RCC 7860 (cell line): Measurements from ENCODE around the gene CNTNAP5.

Experiments
- DNase-seq: peaks from one replicate; pipeline ENCODE4 v3.0.0-alpha.2; 2015; ENCODE audit warnings: low spot score
- FAIRE-seq: peaks from 2 replicates; lab custom pipeline; 2012; peaks lifted over from hg19 to GRCh38; lab: Jason Lieb, UNC

The CNTNAP5 gene

GRCh38 chr2:124025171-124025580 is at the start of gene CNTNAP5:
Gene CNTNAP5, plus strand, starts transcription at chr2:124025287. Its CDS starts 364 bp downstream, at chr2:124025651.
- DNase-seq: no peak
- FAIRE-seq: no peak

DNA sequence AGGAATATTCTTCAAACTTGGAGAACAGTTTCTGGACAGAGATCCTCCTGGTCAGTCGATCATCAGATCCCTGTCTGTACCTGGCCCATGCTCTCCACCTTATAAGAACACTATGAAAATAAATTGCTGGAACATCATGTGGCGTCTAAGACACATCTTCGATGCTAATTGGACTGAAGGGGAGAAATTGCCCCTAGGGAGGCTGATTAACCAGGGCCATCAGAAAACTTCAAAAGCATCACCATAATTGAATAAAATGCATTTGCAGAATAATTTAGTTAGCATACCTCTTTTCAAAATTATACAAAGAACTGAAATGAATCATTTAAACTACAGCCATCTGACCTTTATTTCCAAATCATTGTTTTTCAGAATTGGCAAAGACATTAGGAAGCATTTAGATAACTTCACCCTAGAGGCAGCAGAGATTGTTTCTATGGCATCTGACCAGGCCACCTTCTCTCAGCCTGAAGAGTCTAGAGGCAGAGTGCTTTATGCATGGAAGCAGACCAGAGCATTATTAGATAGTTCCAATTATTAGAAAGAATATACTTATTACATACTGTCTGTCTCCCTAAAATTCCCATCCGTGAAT is 48.9 kb upstream of the CNTNAP5 start:
- DNase-seq: no peak
- FAIRE-seq: no peak

GRCh38 chr2:123993728-123994323 is 31.3 kb upstream of the CNTNAP5 start:
- FAIRE-seq: peak; percentile 29

DNA sequence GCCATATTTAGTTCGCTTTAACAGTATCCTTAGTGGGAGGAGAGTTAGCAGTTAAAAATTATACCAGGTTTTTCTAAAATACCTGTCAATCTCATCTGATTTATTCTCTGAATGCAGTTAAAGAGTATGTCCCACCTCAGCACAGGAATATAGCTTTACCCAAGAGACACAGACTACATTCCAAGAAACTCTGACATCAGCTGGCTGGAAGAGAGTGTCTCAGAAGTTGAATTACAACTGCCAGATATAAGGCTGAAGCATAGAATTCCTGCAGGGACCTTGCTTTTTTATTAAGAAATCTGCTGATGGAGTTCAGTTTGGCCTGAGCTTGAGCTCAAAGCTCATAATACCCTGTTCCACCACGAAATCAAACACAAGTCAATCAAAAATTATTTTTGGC is 25.4 kb upstream of the CNTNAP5 start:
- DNase-seq: no peak
- no peak for FAIRE-seq

More at GRCh38 chr2:123993728-123994323, 31.3 kb upstream of the CNTNAP5 start:
- peak; percentile 10 for DNase-seq

DNA sequence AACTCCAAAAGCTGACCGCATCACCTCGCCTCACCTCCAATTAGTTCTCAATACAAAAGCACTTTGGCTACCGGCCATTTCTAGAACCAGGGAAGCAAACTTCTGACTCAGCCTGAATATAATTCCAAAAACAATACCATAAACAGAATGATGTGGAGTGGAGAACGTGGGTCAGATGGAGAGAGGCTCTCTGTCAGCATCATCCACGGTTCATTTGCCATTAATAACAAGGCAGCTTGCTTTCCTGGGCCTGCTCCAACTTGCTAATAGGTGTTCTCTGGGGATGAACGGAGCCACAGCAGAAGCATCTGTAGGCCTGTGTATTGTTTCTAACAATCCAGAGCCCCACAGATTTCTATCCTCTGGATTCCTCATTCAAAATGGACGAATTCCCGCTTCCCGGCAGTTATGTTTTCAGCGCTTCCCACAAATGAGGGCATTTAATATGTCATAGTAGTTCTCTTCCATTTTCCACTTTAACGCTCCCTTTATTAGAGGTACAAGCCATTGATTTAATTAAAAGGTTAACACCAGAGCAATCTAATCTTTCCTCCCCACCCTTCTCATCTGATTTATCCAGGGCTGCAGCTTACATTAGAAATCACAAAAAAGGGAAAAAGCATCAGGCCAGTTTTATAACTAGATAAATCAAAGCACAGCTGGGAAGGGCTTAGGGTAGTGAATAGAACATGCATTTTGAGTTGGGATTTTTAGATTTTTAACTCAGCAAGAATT is 23.2 kb upstream of the CNTNAP5 start:
- DNase-seq: no peak
- no peak for FAIRE-seq

GRCh38 chr2:124018890-124019289 is 6.2 kb upstream of the CNTNAP5 start:
- DNase-seq (no peak), FAIRE-seq (no peak)

DNA sequence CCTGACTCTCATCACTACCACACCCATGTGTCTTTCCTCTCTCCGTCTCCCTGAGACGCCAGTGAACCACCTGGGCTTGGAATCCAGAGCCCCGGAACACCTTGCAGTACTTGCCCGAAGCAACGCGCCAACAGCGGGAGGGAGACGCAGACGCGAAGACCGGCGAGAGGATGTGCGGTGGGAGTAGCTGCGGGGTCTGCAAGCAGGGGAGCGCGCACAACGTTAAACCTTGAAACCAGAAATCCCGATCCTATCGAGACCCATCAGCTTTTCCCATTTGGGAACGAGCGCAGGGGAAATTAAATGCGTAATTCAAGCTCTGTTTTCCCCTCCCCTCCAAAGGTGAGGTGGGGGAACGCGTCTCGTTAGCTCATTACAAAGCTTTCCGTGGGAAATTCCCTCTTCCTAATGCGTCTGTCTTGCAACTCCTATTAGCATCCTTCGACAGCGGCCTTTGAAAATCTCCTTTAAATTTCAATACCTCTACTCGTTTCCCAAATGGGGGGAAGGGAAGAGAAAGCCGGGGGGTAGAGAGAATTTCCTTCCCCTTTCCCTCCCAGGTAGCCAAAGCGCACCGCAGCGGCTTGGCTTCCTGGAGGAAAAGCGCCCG is 421 bp upstream of the CNTNAP5 start:
- no peak for DNase-seq
- no peak for FAIRE-seq

- FAIRE-seq (no peak), DNase-seq (no peak)
These were observed 876 bp downstream of the CNTNAP5 start for GRCh38 chr2:124025891-124026434.

DNA sequence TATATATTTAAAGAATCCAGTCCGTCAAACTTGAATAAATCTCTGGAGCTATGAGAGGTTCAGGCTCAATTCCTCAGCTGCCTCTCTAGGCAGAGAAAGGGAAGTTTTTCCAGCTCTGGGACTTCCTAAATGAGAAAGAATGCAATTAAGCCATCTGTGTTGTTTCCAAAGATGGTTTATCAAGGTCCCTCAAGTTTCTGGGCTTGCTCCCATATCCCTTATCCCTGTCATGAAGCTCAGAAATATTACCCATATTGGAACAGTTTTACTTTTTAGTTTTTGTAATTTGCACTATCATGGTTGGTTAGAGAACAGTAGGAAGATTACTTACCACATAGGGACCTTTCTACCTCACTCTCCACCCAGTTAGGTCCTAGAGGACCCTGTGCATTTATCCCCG is 1.4 kb downstream of the CNTNAP5 start:
- DNase-seq (no peak), FAIRE-seq (no peak)

GRCh38 chr2:124027182-124027581 is 2.1 kb downstream of the CNTNAP5 start:
- FAIRE-seq (no peak), DNase-seq (peak; percentile 53)

DNA sequence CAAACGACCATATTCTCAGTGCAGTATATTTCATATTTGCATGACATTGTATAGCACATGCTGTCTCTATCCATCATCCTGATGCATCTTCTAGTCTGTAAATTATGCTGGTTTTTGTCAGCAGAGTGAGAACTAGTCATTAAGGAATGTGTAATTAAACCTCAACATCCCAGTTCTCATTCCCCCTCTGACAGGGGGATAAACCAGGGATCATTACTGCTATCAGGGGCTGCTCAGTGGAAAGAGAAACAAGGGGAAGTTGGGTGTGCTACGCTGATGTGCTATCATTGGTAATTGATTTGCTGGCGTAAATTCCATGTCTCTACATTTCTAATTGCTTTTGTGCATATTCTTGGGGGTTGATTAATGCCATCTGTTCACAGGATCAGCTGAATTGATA is 7.7 kb downstream of the CNTNAP5 start:
- no peak for DNase-seq
- FAIRE-seq: no peak

DNA sequence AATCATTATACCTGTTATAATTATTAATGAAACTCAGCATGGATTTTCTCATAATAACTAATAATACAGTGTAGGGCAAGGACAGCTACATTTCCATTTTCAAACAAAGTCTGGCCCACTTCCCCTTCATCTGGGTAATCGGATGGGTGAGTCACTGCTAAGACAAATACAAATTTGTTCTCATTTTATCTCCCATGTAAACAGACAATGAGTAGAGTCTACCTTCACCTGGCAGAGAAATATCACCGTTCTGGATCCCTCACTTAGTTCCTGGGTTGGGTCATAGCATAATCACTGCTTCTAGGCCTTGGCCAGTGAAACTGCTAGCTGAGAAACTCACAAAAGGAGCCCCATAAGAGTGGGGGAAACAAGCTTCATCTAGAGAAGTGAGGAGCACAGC is 9.2 kb downstream of the CNTNAP5 start:
- FAIRE-seq (no peak), DNase-seq (no peak)

DNA sequence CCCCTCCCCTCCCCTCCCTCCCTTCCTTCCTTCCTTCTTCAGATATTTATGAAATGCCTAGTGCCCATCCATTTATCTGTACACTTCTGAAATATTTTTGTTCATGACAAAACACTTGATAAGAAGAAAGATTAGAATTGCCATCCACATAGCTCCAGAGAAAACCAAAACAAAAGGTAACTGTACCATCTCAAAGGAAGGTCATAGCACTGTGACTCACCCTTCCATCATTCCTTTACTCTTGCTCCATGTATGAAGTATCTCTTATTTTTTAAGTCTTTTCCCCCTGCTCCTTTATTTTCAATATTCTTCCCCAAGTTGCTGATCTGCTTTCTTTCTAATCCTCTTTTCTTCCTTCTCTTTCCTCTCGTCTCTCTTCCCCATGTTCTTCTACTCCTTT is 9.9 kb downstream of the CNTNAP5 start:
- FAIRE-seq: no peak
- no peak for DNase-seq

DNA sequence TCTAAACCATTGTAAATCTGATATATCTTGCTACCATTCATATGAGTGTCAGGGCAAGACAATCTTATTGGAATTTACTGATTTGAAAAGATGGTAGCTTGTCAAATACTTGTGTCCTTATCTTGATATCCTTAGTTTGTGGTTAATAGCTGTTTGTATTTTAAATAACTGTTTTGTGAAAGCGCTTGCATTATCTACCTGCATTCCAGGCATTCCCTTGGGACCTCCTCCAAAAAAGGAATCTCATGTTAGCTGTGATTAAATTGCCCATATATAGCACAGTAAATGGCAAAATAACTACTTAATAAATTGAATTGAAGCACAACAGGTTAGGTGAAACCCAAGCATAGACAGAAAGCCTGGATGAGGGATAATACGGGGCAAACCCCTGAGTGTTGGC is 13.9 kb downstream of the CNTNAP5 start:
- DNase-seq (no peak), FAIRE-seq (no peak)

GRCh38 chr2:124039762-124040291 is 14.7 kb downstream of the CNTNAP5 start:
- no peak for FAIRE-seq
- no peak for DNase-seq

DNA sequence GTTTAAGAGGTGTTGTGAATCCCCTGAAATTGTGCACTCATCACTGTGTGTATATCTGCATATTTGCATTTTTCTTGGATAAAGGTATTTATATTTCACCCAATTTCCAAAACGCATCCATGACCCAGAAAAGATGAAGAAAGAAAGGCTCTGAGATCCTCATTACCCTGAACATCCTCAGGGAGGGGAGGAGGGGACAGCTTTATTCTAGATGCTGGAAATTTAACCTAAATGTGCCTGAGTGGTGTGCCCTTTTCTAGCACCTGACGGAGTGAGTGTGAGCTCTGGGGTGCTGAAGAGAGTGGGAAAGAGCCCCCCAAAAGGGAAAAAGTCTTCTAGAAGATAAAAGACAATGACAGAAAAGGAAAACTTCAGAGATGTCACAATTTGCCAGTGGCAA is 20.8 kb downstream of the CNTNAP5 start:
- DNase-seq (no peak), FAIRE-seq (no peak)

- FAIRE-seq: no peak
These were observed 21.2 kb downstream of the CNTNAP5 start for GRCh38 chr2:124046332-124046731.

DNA sequence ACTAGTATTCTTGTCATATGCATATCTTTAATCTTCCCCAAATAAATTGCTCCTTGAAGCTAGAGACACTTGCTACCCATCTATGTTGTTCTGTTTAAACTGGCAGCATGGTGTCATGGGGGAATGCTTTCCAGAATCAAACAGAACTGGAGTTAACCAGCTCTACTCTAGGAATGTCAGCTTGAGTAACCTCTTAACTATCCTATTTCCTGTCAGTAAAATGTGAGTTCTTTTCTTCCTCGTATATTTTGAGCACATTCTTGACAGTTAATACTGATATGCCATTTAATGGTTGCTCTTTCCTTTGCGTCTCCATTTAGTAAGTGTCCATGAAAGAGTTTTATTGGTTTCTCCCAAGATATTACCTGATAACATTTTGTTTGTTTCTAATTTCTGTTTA is 23.0 kb downstream of the CNTNAP5 start:
- no peak for DNase-seq
- no peak for FAIRE-seq

More at GRCh38 chr2:124046332-124046731, 21.2 kb downstream of the CNTNAP5 start:
- no peak for DNase-seq

DNA sequence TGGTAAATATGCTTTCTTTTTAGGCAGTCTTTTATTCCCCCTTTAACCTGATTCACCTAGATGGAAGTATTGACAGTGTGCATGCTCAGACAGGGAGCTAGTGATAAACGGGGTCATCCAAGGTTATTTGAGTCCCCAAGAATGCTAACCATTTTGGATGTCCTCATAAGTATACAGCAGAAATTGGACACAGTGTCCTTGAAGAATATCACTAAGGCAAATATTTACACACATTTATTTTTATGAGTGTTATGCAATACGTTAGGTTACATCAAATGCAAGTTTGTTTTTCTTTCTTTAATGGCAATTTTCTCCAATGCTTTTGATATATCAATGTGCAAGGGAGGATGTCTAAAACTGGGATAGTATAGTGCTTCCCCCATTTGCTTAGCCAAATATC is 23.6 kb downstream of the CNTNAP5 start:
- no peak for FAIRE-seq
- no peak for DNase-seq

DNA sequence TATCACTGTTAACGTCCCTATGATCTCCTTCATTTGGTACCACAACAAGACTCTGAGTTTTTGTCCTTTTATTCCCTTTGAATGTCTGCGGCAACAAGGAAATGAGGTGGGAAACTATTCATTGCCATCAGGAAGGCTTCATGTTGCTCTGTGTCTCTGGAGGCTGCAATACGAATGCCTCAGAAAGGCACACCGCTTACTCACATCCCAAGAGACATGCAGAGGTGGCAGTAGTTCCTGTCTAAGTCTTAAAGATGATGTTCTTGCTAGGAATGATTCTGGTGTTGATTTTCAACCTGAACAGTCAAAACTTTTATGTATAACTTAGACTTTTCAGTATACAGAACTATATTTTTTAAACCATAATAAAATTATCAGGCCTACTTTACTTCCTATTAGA is 24.0 kb downstream of the CNTNAP5 start:
- FAIRE-seq: no peak
- DNase-seq: no peak

- DNase-seq: no peak
- FAIRE-seq: no peak
These were observed 25.9 kb downstream of the CNTNAP5 start for GRCh38 chr2:124050833-124051497.
